ENCODE results near the gene ROCK2. TPM values are rescaled to one million over a fixed set of nuclear protein-coding genes. Genes with fewer than 3 reads are reported as not detected.

The ROCK2 gene
- polyA plus RNA-seq, 1 of the 3 experiments (the other 2 are of a cell fraction), result 4.2 TPM

GRCh38 chr2:11155381-11156035 is 188.9 kb downstream of the ROCK2 start, which contains the start of gene SLC66A3 (continued):
- TF ChIP-seq MXI1 (IDR thresholded peaks at IDR 0.05; ENCODE audit: low read depth, low read length) (peak; percentile 89), IRF3 (IDR thresholded peaks at IDR 0.05; ENCODE audit: low read depth, low read length) (no peak), SIN3A (IDR thresholded peaks at IDR 0.05; ENCODE audit: borderline replicate concordance, low read depth, low read length) (peak; percentile 45; the same call in 1 of the 2 replicates), SMC3 (IDR thresholded peaks at IDR 0.05; ENCODE audit: low read depth, low read length) (peak; percentile 16; the same call in 1 of the 2 replicates), MEF2A (IDR thresholded peaks at IDR 0.05; ENCODE audit: borderline replicate concordance, low read depth) (no peak), CTCF (IDR thresholded peaks at IDR 0.05) (peak; percentile 22; the same call in 1 of the 2 replicates), MAX (IDR thresholded peaks at IDR 0.05; ENCODE audit: low read depth) (peak; percentile 77; the same call in 1 of the 2 replicates), RFX5 (IDR thresholded peaks at IDR 0.05; ENCODE audit: low read length) (no peak)

GRCh38 chr2:11154923-11155380 is 189.5 kb downstream of the ROCK2 start:
- Histone ChIP-seq H3K4me2 (peak overlapping the region; percentile 92), H2AFZ (ENCODE audit: low read depth) (peak overlapping the region; percentile 100), H3K9ac (peak overlapping the region; percentile 85), H3K9me2 (no peaks in the 10 kb centered on the region), H3K79me2 (ENCODE audit: insufficient read depth) (peaks cover 14% of the 10 kb centered on the region; the same call in 1 of the 2 replicates), H3K9me3 (no peaks in the 10 kb centered on the region), H3K36me3 (replicated peaks in 1 of 2; ENCODE audit: control insufficient read depth in 1 of 2, insufficient read depth in 2 of 2, low read length in 1 of 2) (no peaks in the 10 kb centered on the region), H3F3A (replicated peaks; ENCODE audit: insufficient read depth) (peaks cover 11% of the 10 kb centered on the region), H3K4me1 (ENCODE audit: control insufficient read depth in 1 of 2, insufficient read depth in 2 of 2, low read depth in 1 of 2, low read length in 1 of 2) (peaks cover 0 to 19% of the 10 kb centered on the region in 2 experiments; a peak in 1 of 4 replicates), H4K20me1 (ENCODE audit: insufficient read depth) (no peaks in the 10 kb centered on the region), H3K27ac (ENCODE audit: low read depth in 2 of 2, low read length in 1 of 2) (peak overlapping the region; percentile 6 to 82; a peak in 3 of 4 replicates), H3K4me3 (ENCODE audit: low read depth in 2 of 2, low read length in 1 of 2) (peak overlapping the region; percentile 63 to 84), H3K27me3 (ENCODE audit: insufficient read depth) (no peaks in the 10 kb centered on the region)
- DNase-seq, result peak; percentile 100
- POLR2A ChIA-PET, result interaction anchor here (0.6 kb wide), 1 partner anchor 306 kb away, joined by 4 read pairs; no protein-coding TSS in a partner anchor
- CTCF ChIA-PET, result interaction anchor here (0.8 to 5.6 kb wide), 9 partner anchors 9 to 428 kb away, joined by 3 to 41 read pairs (median 4); a partner anchor contains a TSS
- WGBS (ENCODE audit: low lambda C conversion rate), result 2% methylated on average over 22 of the region's 49 CpGs
- TF ChIP-seq YY1 (IDR thresholded peaks at IDR 0.05; ENCODE audit: low read depth) (no peak), RXRA (IDR thresholded peaks at IDR 0.05; ENCODE audit: borderline replicate concordance, low read depth) (no peak), GABPA (IDR thresholded peaks at IDR 0.05; ENCODE audit: low read depth) (no peak; the same call in 1 of the 2 replicates), IRF3 (IDR thresholded peaks at IDR 0.05; ENCODE audit: low read depth, low read length) (no peak), FOXM1 (IDR thresholded peaks at IDR 0.05; ENCODE audit: low read depth) (no peak), PBX3 (IDR thresholded peaks at IDR 0.05) (no peak), RFX5 (IDR thresholded peaks at IDR 0.05; ENCODE audit: low read length) (no peak), MAX (IDR thresholded peaks at IDR 0.05; ENCODE audit: low read depth) (peak; percentile 65), NRF1 (IDR thresholded peaks at IDR 0.05; ENCODE audit: low read depth, low read length) (no peak), MEF2A (IDR thresholded peaks at IDR 0.05; ENCODE audit: borderline replicate concordance, low read depth) (no peak), RCOR1 (IDR thresholded peaks at IDR 0.05; ENCODE audit: low read length) (no peak), FOXJ3 (CRISPR knock-in tag; IDR thresholded peaks at IDR 0.05) (0 out of 2 replicates have a peak, but pooled peaks have one; percentile 40), SMC3 (IDR thresholded peaks at IDR 0.05; ENCODE audit: low read depth, low read length) (no peak), FOSL2 (IDR thresholded peaks at IDR 0.05; ENCODE audit: borderline replicate concordance, low read depth) (no peak), EZH2phosphoT487 (IDR thresholded peaks at IDR 0.05; ENCODE audit: borderline replicate concordance, low read depth) (no peak)

Data from SK-N-SH (cell line).